Measurements from ENCODE around the gene CHAC1. TPM values are rescaled to one million over a fixed set of nuclear protein-coding genes. Genes with fewer than 3 reads are reported as not detected.

The CHAC1 gene
- total and polyA plus RNA-seq, 2 of the 13 experiments (the other 11 are each of a cell fraction or from before 2014, with no cell fraction given), result 0.44 TPM; not detected in 1

DNA sequence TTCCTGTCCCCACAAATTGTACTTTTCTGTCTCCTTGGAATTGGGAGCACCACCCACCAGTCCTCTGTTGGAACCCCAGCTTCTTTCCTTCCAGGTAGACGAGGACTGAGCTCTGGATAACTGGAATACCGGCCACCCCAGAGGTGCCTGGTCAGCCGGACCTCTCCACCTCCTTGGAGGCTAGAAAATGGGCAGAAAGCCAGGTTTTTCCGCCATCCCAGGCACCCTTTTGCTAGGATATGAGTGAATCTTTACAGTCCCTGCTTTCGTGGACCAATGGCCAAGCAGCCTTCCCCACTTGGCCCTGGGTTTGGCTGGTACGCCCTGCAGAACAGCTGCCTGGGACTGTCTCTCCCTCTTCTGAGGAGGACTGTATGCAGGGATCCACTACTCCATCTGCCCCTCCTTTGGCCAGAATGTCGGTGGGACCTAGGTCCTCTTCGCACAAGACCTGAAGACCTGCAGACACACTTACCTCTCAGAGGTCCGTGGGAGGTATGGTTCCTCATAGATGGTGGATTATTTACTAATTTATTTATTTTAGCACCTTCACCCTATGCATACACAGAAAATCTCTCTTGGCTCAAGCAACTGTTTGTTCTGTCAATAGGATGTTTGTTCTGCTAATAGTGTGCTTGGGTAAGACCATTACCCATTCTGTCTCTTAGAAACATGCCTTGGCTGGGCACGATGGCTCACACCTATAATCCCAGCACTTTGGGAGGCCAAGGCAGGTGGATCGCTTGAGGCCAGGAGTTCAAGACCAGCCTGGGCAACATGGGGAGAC lies 8.6 kb upstream of the CHAC1 start (continued):
- TF ChIP-seq ARID5B (CRISPR knock-in tag; IDR thresholded peaks at IDR 0.05), result peak; percentile 37; the same call in 1 of the 2 replicates

DNA sequence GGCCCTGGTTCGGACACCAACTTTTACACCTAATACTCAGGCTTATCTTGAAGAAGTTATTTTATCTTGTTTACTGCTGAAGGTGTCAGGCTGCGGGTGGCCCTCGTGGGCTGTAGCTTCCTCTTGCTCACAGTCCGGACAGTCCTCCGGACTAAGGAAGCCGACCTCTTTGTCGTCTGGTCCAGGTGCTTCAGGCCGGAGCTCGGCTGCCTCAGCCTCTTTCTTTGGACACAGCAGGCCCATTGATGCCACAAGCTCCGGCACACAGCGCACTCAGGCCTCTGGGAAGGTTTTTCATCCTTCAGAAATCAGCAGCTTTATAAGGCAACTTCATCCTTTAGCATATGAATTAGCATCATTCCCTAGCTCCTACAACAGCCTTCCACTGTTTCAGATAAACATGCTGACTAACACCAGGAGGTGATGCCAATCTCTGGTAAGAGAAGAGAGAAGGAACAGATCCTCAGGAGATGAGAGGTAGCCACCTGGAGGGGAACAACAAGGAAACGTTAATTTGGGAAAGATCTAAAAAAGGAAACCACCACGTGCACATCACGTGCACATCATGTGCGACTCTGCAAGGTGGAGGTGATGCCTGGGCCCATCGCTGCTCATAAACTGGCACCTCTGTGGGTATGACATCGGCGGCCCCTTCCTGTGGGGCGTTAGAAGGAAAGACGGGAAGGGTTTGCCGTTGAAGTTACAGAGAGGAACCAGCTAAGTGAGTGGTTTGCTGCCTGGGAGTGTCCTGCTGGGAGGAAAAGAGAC lies 4.4 kb upstream of the CHAC1 start:
- H3K4me1 ChIP-seq (ENCODE audit: insufficient read depth, low read length), result peaks cover 35% of the 10 kb centered on the region
- 60% methylated on average over 20 of the region's 21 CpGs for WGBS (ENCODE audit: low lambda C conversion rate)
- H3K9ac ChIP-seq (ENCODE audit: insufficient read depth, low read depth, low read length), result no peak overlapping the region
- TF ChIP-seq ZNF609 (CRISPR knock-in tag; IDR thresholded peaks at IDR 0.05; ENCODE audit: borderline replicate concordance), result no peak
- 0 out of 2 replicates have a peak, but pooled peaks have one; percentile 35 for TF ChIP-seq MNT (IDR thresholded peaks at IDR 0.05)
- H4K20me1 ChIP-seq (ENCODE audit: insufficient read depth, low read length), result no peaks in the 10 kb centered on the region
- POLR2A ChIA-PET, result interaction anchor here (1.2 kb wide), 1 partner anchor 16 kb away, joined by 3 read pairs; no protein-coding TSS in a partner anchor
- no peak overlapping the region for H3K4me2 ChIP-seq (ENCODE audit: low read depth, low read length)
- intact Hi-C loops (cut with micrococcal nuclease; ENCODE audit: unreplicated experiment), result no loop called here
- H3K4me3 ChIP-seq (replicated peaks in 1 of 3; ENCODE audit: insufficient read depth in 1 of 3, low read depth in 2 of 3, low read length in 3 of 3), result no peak overlapping the region
- no peaks in the 10 kb centered on the region for H3K36me3 ChIP-seq (replicated peaks in 1 of 2; ENCODE audit: control insufficient read depth in 1 of 2, insufficient read depth in 2 of 2, low read length in 2 of 2)
- ATAC-seq (no peak), DNase-seq (ENCODE audit: low spot score) (no peak), FAIRE-seq (no peak)
- in situ Hi-C loops (cut with HindIII; ENCODE audit: extremely low pct_ligation_motif_present, low pct_unique_long_range_greater_than_20kb), result no loop called here
- H2AFZ ChIP-seq (ENCODE audit: low read length), result no peak overlapping the region
- BruUV-seq (replicated peaks), result no TSS peak
- no peaks in the 10 kb centered on the region for H3K9me3 ChIP-seq (ENCODE audit: low read length)
- CTCF ChIA-PET (ENCODE audit: low intra/inter-chr PET ratio, low total read pairs), result no interaction called here
- H3K27me3 ChIP-seq (ENCODE audit: control insufficient read depth in 1 of 2, insufficient read depth in 2 of 2, low read length in 2 of 2), result peaks cover 5 to 46% of the 10 kb centered on the region in 2 experiments; a peak in 3 of 5 replicates
- H3K79me2 ChIP-seq (ENCODE audit: insufficient read depth, low read length), result no peaks in the 10 kb centered on the region
- no peak overlapping the region for H3K27ac ChIP-seq (ENCODE audit: extremely low read length, insufficient read depth, low read length)
